Loucy (cell line): ENCODE data around the gene UBE3D.

Experiments
- H2AFZ ChIP-seq: fragments of 200-600 bp; sonication (generic); 2 replicates; pipeline ENCODE4 v1.6.0; 2016; ENCODE audit warnings: antibody characterized with exemption, mild to moderate bottlenecking, low read length, moderate library complexity
- H3F3A ChIP-seq: fragments of 200-600 bp; 2 replicates; pipeline ENCODE4 v1.6.0; 2016; ENCODE audit warnings: antibody characterized with exemption, low read depth, mild to moderate bottlenecking
- H3K27me3 ChIP-seq: fragments of 200-600 bp; sonication (generic); 2 replicates; pipeline ENCODE4 v1.6.1; 2014; ENCODE audit warnings: low read length, mild to moderate bottlenecking; ENCODE audit not compliant: insufficient read depth, poor library complexity, severe bottlenecking
- H3K36me3 ChIP-seq: fragments of 200-600 bp; sonication (generic); 2 replicates; pipeline ENCODE4 v1.6.1; 2016; ENCODE audit warnings: low read length; ENCODE audit not compliant: insufficient read depth
- H3K4me1 ChIP-seq: fragments of 200-600 bp; sonication (generic); 2 replicates; pipeline ENCODE4 v1.5.1; 2014; ENCODE audit warnings: low read length, mild to moderate bottlenecking; ENCODE audit not compliant: insufficient read depth, poor library complexity, severe bottlenecking
- H3K4me2 ChIP-seq: fragments of 200-600 bp; sonication (generic); 2 replicates; pipeline ENCODE4 v1.6.0; 2014; ENCODE audit warnings: antibody characterized with exemption, low read length, low read depth, mild to moderate bottlenecking; ENCODE audit not compliant: poor library complexity, severe bottlenecking
- H3K4me3 ChIP-seq: fragments of 200-600 bp; sonication (generic); 2 replicates; pipeline ENCODE4 v1.5.1; 2014; ENCODE audit warnings: low read length, mild to moderate bottlenecking, mixed read lengths; ENCODE audit not compliant: poor library complexity, severe bottlenecking
- H3K79me2 ChIP-seq: fragments of 200-600 bp; sonication (generic); 2 replicates; pipeline ENCODE4 v1.6.1; 2014; ENCODE audit warnings: low read length; ENCODE audit not compliant: insufficient read depth
- H3K9ac ChIP-seq: fragments of 200-600 bp; sonication (generic); 2 replicates; pipeline ENCODE4 v1.6.0; 2014; ENCODE audit warnings: mild to moderate bottlenecking, low read depth, low read length, moderate library complexity; ENCODE audit not compliant: poor library complexity, severe bottlenecking
- H3K9me2 ChIP-seq: fragments of 200-600 bp; sonication (generic); replicated peaks from 2 replicates; pipeline ENCODE4 v1.6.1; 2016; ENCODE audit warnings: low read depth, low read length, mixed read lengths
- H3K9me3 ChIP-seq: fragments of 200-600 bp; sonication (generic); 2 replicates; pipeline ENCODE4 v1.6.1; 2014; ENCODE audit warnings: mild to moderate bottlenecking, antibody characterized with exemption, low read length, low read depth; ENCODE audit not compliant: insufficient read depth
- H4K20me1 ChIP-seq: fragments of 200-600 bp; sonication (generic); 2 replicates; pipeline ENCODE4 v1.6.0; 2014; ENCODE audit warnings: antibody characterized with exemption, low read length, mild to moderate bottlenecking; ENCODE audit not compliant: insufficient read depth, poor library complexity, severe bottlenecking
- CTCF ChIP-seq: fragments of 200-600 bp; sonication (generic); conservative IDR thresholded peaks from 2 replicates; pipeline ENCODE4 v1.5.1; 2014; ENCODE audit warnings: mild to moderate bottlenecking, antibody characterized with exemption, low read length
- EZH2phosphoT487 ChIP-seq: fragments of 200-600 bp; IDR thresholded peaks from 2 replicates; pipeline ENCODE4 v1.6.1; 2018; ENCODE audit warnings: antibody characterized with exemption, mild to moderate bottlenecking, moderate library complexity, borderline replicate concordance

The UBE3D gene

GRCh38 chr6:83072726-83073125 is 7.1 kb upstream of the UBE3D start:
- Histone ChIP-seq H3K27me3 (no peaks in the 10 kb centered on the region), H3K79me2 (peaks cover 22% of the 10 kb centered on the region)

GRCh38 chr6:83071707-83072106 is 6.1 kb upstream of the UBE3D start:
- no peaks in the 10 kb centered on the region for H3F3A ChIP-seq
- no peak overlapping the region for H3K4me3 ChIP-seq
- H3K79me2 ChIP-seq, result peaks cover 22% of the 10 kb centered on the region
- no peaks in the 10 kb centered on the region for H3K9me2 ChIP-seq
- no peaks in the 10 kb centered on the region for H4K20me1 ChIP-seq
- no peak overlapping the region for H3K4me2 ChIP-seq
- no peaks in the 10 kb centered on the region for H3K9me3 ChIP-seq
- H3K9ac ChIP-seq, result no peak overlapping the region
- H2AFZ ChIP-seq, result no peak overlapping the region
- no peaks in the 10 kb centered on the region for H3K36me3 ChIP-seq
- TF ChIP-seq CTCF, result no peak
- H3K4me1 ChIP-seq, result peaks cover 33% of the 10 kb centered on the region
- H3K27me3 ChIP-seq, result no peaks in the 10 kb centered on the region

More at GRCh38 chr6:83072726-83073125, 7.1 kb upstream of the UBE3D start:
- Histone ChIP-seq H4K20me1 (no peaks in the 10 kb centered on the region), H2AFZ (no peak overlapping the region), H3F3A (no peaks in the 10 kb centered on the region), H3K9ac (no peak overlapping the region), H3K9me3 (no peaks in the 10 kb centered on the region), H3K4me2 (no peak overlapping the region), H3K4me1 (peaks cover 30% of the 10 kb centered on the region), H3K9me2 (no peaks in the 10 kb centered on the region), H3K36me3 (no peaks in the 10 kb centered on the region), H3K4me3 (no peak overlapping the region)
- TF ChIP-seq EZH2phosphoT487, result no peak
- no peak for TF ChIP-seq CTCF

DNA sequence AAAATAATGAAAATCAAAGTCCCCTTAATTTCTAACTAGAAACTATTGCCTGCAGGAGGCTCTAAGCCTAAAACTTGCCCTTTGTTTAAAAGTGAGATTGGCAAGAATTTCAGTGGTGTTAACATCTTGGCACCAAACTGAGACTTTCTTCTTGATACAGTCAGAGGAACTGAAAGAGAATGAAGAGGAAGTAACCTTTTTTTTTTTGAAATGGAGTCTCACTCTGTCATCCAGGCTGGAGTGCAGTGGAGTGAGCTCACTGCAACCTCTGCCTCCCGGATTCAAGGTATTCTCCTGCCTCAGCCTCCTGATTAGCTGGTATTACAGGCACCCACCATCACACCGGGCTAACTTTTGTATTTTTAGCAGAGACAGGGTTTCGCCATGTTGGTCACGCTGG is 5.4 kb upstream of the UBE3D start:
- no peak for TF ChIP-seq EZH2phosphoT487
- no peak for TF ChIP-seq CTCF
- Histone ChIP-seq H3K9ac (no peak overlapping the region), H3K9me3 (no peaks in the 10 kb centered on the region), H3F3A (no peaks in the 10 kb centered on the region), H4K20me1 (no peaks in the 10 kb centered on the region), H3K4me2 (peak overlapping the region; percentile 90), H3K9me2 (no peaks in the 10 kb centered on the region), H2AFZ (no peak overlapping the region), H3K79me2 (peaks cover 22% of the 10 kb centered on the region), H3K27me3 (no peaks in the 10 kb centered on the region), H3K4me3 (peak overlapping the region; percentile 34), H3K36me3 (no peaks in the 10 kb centered on the region), H3K4me1 (peaks cover 36% of the 10 kb centered on the region)
